Stomach (tissue), 4 donors: ENCODE measurements around the gene PDE4D.
"Not testable (repeated sequence)": the region's sequence is repeated elsewhere in the genome, so short reads cannot be mapped to it uniquely, and the experiment has no call there.

ENCODE experiments used
- EP300 ChIP-seq: sonication (generic); formaldehyde crosslinking; IDR thresholded peaks from one replicate; pipeline ENCODE4 v1.6.1; 2017; ENCODE audit warnings: antibody characterized with exemption
- POLR2A ChIP-seq, 4 donors: fragments of 450-650 bp; IDR thresholded peaks; one replicate each; pipeline ENCODE4 v1.6.1; 2016; ENCODE audit warnings: antibody characterized with exemption in 4 of 4, control low read depth in 2 of 4, mild to moderate bottlenecking in 1 of 4, moderate library complexity in 1 of 4
- TF ChIP-seq, protein P1 (sequence below), 7 experiments: fragments of 450-650 bp in 4 of 7; fragments of 200-600 bp in 3 of 7; sonication (generic) in 3 of 7; IDR thresholded peaks; one replicate each; pipeline ENCODE4 v1.5.1; 2016 to 2019; ENCODE audit warnings: antibody characterized with exemption in 7 of 7, control low read depth in 2 of 7, mild to moderate bottlenecking in 1 of 7

DNA sequence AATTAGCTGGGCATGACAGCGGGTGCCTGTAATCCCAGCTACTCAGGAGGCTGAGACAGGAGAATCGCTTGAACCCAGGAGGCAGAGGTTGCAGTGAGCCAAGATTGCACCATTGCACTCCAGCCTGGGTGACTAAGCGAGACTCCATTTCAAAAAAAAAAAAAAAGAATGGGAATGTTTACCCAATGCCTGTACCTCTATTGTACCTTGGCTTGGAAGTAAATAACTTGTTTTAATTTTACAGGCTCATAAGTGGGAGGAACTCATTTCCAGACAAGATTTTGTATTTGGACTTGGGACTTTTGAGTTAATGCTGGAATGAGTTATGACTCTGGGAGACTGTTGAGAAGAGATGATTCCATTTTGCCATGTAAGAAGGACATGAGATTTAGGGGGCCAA is 484.5 kb downstream of the PDE4D start:
- TF ChIP-seq POLR2A (IDR thresholded peaks at IDR 0.05); EP300: not testable (repeated sequence)
- TF ChIP-seq, protein P1, sequence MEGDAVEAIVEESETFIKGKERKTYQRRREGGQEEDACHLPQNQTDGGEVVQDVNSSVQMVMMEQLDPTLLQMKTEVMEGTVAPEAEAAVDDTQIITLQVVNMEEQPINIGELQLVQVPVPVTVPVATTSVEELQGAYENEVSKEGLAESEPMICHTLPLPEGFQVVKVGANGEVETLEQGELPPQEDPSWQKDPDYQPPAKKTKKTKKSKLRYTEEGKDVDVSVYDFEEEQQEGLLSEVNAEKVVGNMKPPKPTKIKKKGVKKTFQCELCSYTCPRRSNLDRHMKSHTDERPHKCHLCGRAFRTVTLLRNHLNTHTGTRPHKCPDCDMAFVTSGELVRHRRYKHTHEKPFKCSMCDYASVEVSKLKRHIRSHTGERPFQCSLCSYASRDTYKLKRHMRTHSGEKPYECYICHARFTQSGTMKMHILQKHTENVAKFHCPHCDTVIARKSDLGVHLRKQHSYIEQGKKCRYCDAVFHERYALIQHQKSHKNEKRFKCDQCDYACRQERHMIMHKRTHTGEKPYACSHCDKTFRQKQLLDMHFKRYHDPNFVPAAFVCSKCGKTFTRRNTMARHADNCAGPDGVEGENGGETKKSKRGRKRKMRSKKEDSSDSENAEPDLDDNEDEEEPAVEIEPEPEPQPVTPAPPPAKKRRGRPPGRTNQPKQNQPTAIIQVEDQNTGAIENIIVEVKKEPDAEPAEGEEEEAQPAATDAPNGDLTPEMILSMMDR (IDR thresholded peaks at IDR 0.05) = not testable (repeated sequence)
